Heart left ventricle (tissue), 13 donors: ENCODE results near the gene ANXA6.

ENCODE experiments used
- POLR2A ChIP-seq, 2 donors: fragments of 450-650 bp; IDR thresholded peaks; one replicate each; pipeline ENCODE4 v1.6.1; 2017; ENCODE audit warnings: antibody characterized with exemption in 2 of 2, mild to moderate bottlenecking in 2 of 2, moderate library complexity in 2 of 2
- TF ChIP-seq, protein P1 (sequence below), 12 donors: fragments of 200-600 bp; sonication (generic) in 4 of 12; IDR thresholded peaks; one replicate each; pipeline versions ENCODE4 v1.5.0 to v1.8.0; 2018 to 2022; ENCODE audit warnings: antibody characterized with exemption in 12 of 12, mild to moderate bottlenecking in 5 of 12
- donor health status: ischemic (EF 13 %, LVEDD 7.1; RV severe dilation, severe dysfunction).
- donor health status: DM: no; HTN: yes; CAD: no.
- donor health status: DM: no; HTN: no; CAD: no.
- donor health status: ischemic (EF 25% LVEDD 6.9; RV normal size, moderate dysfunction).
- donor health status: ischemic (EF 25% LVEDD 5.7; RV mildly dilated, moderate dysfunction).
- donor health status: ischemic (EF 35%, LVEDD 5.7; RV mildly dilated, moderate dysfunction).
- donor health status: nonischemic (EF 11% LVEDD 7.7; RV severe dilation, severe dysfunction).
- donor health status: DM: yes; HTN: yes; CAD: no.
- donor health status: PGD.
- donor health status: ischemic (EF 29% LVEDD 5.4; RV normal size, mild dysfunction).
- donor health status: nonischemic (EF 23%, LVEDD 6.1; RV moderate dilation, normal function).

DNA sequence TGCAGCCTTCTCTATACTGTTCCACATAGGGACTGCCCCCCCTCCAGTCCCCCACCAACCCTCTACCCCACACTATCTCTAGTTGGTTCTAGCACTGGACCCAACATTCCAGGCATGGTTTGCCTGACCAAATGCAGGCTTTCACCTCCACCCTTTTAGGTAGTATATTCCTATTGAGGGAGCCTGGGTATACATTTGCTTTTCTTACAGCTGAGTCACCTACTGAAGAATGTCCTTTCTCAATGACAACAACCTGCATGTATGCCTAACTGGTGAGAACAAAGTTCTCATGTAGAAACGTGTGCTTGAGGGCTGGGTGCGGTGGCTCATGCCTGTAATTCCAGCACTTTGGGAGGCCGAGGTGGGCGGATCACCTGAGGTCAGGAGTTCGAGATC lies 85.0 kb downstream of the ANXA6 start:
- TF ChIP-seq, protein P1, sequence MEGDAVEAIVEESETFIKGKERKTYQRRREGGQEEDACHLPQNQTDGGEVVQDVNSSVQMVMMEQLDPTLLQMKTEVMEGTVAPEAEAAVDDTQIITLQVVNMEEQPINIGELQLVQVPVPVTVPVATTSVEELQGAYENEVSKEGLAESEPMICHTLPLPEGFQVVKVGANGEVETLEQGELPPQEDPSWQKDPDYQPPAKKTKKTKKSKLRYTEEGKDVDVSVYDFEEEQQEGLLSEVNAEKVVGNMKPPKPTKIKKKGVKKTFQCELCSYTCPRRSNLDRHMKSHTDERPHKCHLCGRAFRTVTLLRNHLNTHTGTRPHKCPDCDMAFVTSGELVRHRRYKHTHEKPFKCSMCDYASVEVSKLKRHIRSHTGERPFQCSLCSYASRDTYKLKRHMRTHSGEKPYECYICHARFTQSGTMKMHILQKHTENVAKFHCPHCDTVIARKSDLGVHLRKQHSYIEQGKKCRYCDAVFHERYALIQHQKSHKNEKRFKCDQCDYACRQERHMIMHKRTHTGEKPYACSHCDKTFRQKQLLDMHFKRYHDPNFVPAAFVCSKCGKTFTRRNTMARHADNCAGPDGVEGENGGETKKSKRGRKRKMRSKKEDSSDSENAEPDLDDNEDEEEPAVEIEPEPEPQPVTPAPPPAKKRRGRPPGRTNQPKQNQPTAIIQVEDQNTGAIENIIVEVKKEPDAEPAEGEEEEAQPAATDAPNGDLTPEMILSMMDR (IDR thresholded peaks at IDR 0.05) = no peak
- no peak for TF ChIP-seq POLR2A (IDR thresholded peaks at IDR 0.05)
